Thymus (tissue), 11 donors: ENCODE measurements around the gene CCR5AS.
"Not testable (repeated sequence)": the region's sequence is repeated elsewhere in the genome, so short reads cannot be mapped to it uniquely, and the experiment has no call there.

Experiments
- DNase-seq, 9 donors: peaks; one replicate each; pipeline ENCODE4 v3.0.0-alpha.2; 2013; ENCODE audit warnings: low spot score in 9 of 9, low read depth in 6 of 9, missing footprints in 1 of 9
- H3K27ac ChIP-seq, 2 donors: one replicate each; pipeline ENCODE4 v1.5.1; 2013; ENCODE audit warnings: control low read depth in 1 of 2, low read depth in 1 of 2, low read length in 1 of 2, mild to moderate bottlenecking in 1 of 2, moderate library complexity in 1 of 2
- H3K27me3 ChIP-seq, 2 donors: one replicate each; pipeline ENCODE4 v1.5.1; 2013; ENCODE audit warnings: low read length in 1 of 2; ENCODE audit not compliant: control insufficient read depth in 2 of 2, insufficient read depth in 1 of 2
- H3K36me3 ChIP-seq, 2 donors: one replicate each; pipeline ENCODE4 v1.5.1; 2013; ENCODE audit warnings: low read length in 1 of 2, mild to moderate bottlenecking in 1 of 2, moderate library complexity in 1 of 2; ENCODE audit not compliant: control insufficient read depth in 2 of 2, insufficient read depth in 2 of 2
- H3K4me1 ChIP-seq, 2 donors: one replicate each; pipeline ENCODE4 v1.5.1; 2013; ENCODE audit warnings: low read length in 2 of 2; ENCODE audit not compliant: control insufficient read depth in 2 of 2, insufficient read depth in 2 of 2
- H3K4me3 ChIP-seq, 2 donors: one replicate each; pipeline ENCODE4 v1.5.1; 2013; ENCODE audit warnings: low read length in 2 of 2, control low read depth in 1 of 2, mild to moderate bottlenecking in 1 of 2
- H3K9me3 ChIP-seq, 2 donors: one replicate each; pipeline ENCODE4 v1.5.1; 2013; ENCODE audit warnings: low read length in 1 of 2, mild to moderate bottlenecking in 1 of 2; ENCODE audit not compliant: control insufficient read depth in 2 of 2, insufficient read depth in 1 of 2
- WGBS: extraction: QIAGEN DNeasy Blood & Tissue Kit; methylation state at CpG from one replicate; pipeline ENCODE4 v1.1.7; 2013; 5-methylcytosine and 5-hydroxymethylcytosine counted together
- donor health status: healthy.

The CCR5AS gene

DNA sequence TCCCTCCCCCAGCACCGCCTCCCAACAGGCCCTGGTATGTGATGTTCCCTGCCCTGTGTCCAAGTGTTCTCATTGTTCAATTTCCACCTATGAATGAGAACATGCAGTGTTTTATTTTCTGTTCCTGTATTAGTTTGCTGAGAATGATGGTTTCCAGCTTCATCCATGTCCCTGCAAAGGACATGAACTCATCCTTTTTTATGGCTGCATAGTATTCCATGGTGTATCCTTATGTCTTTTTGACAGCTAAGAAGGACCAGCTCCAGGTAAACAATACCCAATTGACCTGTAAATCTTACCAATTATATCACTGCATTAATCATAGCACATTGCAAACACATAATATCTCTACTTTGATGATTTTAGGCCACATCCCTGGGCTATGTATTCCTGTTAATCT is 24.0 kb upstream of the CCR5AS start:
- 96% methylated on average over 1 of the region's 1 CpG for WGBS
- H3K4me1 ChIP-seq = peaks cover 0 to 12% of the 10 kb centered on the region in 2 donors
- H3K9me3 ChIP-seq, DNase-seq, H3K27ac ChIP-seq, H3K4me3 ChIP-seq, H3K36me3 ChIP-seq, H3K27me3 ChIP-seq: not testable (repeated sequence)

DNA sequence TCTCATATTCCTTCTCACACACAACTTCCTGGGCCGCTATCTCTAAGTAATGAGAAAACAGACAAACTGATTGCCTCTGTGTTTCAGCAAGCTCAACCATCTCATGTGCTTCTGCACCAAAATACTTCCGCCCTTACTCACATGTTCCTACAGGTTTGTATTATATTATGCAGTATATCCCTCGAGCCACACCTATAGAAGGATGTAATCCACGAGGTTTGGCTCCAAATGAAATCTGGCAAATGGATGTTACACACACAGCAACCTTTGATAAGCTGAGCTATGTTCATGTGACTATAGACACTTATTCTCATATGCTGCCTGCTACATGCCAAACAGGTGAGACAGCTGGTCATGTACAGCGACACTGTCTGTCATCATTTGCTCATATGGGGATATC is 22.8 kb upstream of the CCR5AS start:
- no peak for DNase-seq
- H3K4me1 ChIP-seq = peaks cover 0 to 7% of the 10 kb centered on the region in 2 donors
- no peaks in the 10 kb centered on the region for H3K36me3 ChIP-seq
- WGBS = 98% methylated on average over 5 of the region's 5 CpGs
- no peak overlapping the region for H3K27ac ChIP-seq
- no peak overlapping the region for H3K4me3 ChIP-seq
- H3K9me3 ChIP-seq = peaks cover 0 to 6% of the 10 kb centered on the region in 2 donors
- H3K27me3 ChIP-seq = no peaks in the 10 kb centered on the region

DNA sequence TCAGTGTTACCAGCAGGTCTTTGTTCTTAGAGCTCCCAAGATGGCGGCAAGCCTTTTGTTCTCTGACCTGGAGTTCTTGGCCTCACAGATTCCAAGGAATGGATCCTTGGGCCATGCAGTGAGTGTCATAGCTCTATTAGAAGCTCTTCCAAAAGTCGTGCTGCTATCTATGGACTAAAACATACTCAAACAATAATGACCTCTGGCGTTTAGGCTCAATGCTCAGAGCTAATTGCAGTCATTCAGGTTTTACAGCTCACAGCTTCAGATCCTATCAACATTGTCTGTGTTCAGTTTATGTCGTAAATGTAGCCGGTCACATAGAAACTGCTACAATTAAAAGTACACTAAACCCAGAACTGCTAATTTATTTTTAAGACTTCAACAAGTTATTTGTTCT is 22.4 kb upstream of the CCR5AS start:
- H3K36me3 ChIP-seq = no peaks in the 10 kb centered on the region
- peaks cover 0 to 6% of the 10 kb centered on the region in 2 donors for H3K9me3 ChIP-seq
- 96% methylated on average over 5 of the region's 5 CpGs for WGBS
- H3K4me1 ChIP-seq = peaks cover 0 to 7% of the 10 kb centered on the region in 2 donors
- no peak overlapping the region for H3K27ac ChIP-seq
- H3K27me3 ChIP-seq = no peaks in the 10 kb centered on the region
- H3K4me3 ChIP-seq = no peak overlapping the region
- DNase-seq = no peak

DNA sequence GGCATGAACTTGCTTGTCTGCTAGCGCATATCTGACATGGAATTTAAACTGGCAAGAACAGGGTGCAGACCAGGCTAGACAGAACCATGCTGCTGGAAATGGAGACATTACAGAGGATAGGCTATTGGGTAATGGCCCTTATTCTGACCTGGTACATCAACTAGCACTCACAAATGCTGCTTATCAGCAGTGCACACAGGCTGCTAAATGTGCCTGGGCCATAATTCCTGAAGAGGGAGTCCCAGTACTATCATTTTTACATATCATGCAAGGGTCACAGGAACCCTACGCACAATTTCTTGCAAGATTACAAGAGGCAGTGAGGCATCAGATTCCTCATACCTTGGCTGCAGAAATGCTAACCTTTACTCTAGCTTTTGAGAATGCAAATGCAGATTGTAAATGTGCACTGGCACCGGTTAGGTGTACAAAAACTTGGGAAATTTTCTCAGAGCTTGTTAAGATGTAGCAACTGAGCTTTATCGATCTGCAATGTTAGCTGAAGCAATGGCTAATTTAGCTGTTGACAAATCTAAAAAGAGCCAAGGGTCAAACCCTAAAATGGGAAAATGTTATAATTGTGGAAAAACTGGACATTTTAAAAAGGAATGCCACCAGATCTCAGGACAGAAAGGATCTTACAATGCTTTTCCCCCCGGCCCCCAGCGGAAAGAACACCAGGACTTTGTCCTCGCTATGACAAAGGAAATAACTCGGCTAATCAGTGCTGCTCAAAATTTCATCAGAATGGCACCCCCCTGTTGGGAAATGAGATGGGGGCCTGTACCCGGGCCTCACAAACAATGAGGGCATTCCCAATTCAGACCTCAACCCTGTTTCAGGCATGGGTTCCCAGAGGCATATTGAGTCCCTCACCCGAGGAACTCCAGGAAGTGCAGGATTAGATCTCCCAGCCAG is 21.3 kb upstream of the CCR5AS start:
- Histone ChIP-seq H3K27me3 (no peaks in the 10 kb centered on the region), H3K36me3 (no peaks in the 10 kb centered on the region), H3K4me3 (no peak overlapping the region), H3K4me1 (peaks cover 0 to 7% of the 10 kb centered on the region in 2 donors), H3K9me3 (peaks cover 0 to 4% of the 10 kb centered on the region in 2 donors), H3K27ac (no peak overlapping the region)
- DNase-seq = no peak
- 96% methylated on average over 10 of the region's 10 CpGs for WGBS

DNA sequence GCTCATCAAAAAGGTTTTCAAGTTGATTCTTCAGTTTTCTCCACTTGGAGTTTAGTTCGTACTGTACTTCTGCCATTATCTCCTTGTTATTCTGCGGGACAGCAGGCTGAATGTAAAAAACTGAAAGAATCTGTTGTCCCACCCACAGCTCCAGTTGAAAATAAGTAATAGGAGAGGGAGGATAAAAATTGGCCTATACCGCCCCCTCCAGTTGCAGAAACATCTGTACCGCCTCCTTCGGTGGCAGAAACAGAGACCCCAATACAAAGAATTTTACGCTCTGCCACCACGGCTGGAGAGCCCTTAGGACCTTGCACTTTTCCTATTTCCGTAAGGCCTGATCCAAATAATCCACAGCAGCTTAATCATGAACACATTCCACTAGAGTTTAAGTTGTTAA is 20.5 kb upstream of the CCR5AS start:
- DNase-seq, H3K36me3 ChIP-seq, H3K9me3 ChIP-seq, H3K27me3 ChIP-seq, H3K4me1 ChIP-seq, H3K4me3 ChIP-seq, H3K27ac ChIP-seq: not testable (repeated sequence)
- WGBS = 93% methylated on average over 8 of the region's 8 CpGs

DNA sequence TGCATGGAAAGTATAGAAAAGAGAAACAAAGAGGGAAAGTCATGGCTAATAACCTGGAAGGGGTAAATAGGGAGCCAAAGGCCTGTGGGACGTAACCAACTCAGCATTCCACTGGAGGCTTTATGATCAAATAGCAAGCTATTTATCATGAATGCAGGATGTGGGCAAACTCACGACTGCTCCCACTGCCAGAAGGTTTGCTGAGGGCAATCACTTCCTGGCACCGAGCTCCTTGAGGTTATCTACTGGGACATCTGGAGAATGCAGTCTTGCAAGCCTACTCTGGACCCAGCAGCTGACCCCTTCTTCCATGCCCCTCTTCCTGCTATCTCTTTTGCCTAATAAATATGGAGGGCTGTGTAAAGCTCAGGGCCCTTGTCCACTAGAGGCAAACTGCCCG is 19.6 kb upstream of the CCR5AS start:
- not testable (repeated sequence) for H3K4me3 ChIP-seq, H3K36me3 ChIP-seq, DNase-seq, H3K27me3 ChIP-seq, H3K27ac ChIP-seq, H3K9me3 ChIP-seq, H3K4me1 ChIP-seq
- WGBS = 33% methylated on average over 4 of the region's 4 CpGs

DNA sequence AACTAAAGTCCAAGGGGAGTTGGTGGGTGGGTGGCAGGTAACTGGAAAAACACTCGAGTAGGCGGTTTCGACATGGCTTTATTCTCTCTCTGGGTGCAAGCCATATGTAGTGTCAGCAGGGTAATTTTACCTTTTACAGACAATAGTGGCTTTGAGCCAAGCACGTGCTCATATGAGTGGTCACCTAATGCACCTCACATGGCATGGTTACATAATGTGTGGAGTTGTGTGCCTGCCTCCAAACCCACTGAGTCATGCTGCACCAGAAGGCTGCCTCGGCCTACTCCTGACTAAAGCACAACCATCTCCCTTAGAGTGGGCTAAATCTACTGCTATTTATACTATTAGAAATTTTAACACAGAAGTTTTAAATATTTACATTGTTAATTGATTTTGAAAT is 16.7 kb upstream of the CCR5AS start:
- DNase-seq = no peak
- Histone ChIP-seq H3K4me3 (no peak overlapping the region), H3K36me3 (no peaks in the 10 kb centered on the region), H3K27ac (no peak overlapping the region), H3K9me3 (no peaks in the 10 kb centered on the region), H3K27me3 (no peaks in the 10 kb centered on the region), H3K4me1 (peaks cover 0 to 7% of the 10 kb centered on the region in 2 donors)
- 89% methylated on average over 5 of the region's 5 CpGs for WGBS

DNA sequence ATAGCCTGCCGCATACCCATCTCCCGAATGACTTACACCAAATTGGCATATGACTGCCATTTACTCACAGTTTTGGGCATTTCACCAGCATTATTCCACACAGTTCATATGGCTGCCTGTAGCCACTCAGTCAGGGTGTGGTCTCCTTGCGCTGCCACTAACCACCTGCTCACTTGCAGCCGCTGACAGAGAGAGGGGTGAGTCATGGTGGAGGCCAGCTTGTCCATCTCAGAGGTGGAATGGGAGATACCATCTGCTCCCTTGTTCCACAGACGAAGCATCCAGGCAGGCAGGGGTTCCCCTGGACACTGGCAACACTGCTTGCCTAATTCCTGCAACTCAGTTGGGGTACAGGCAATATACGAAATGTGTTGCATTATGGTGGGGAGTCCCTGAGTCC is 15.8 kb upstream of the CCR5AS start:
- WGBS = 97% methylated on average over 6 of the region's 6 CpGs
- no peaks in the 10 kb centered on the region for H3K27me3 ChIP-seq
- H3K4me3 ChIP-seq = no peak overlapping the region
- peaks cover 0 to 7% of the 10 kb centered on the region in 2 donors for H3K4me1 ChIP-seq
- no peak for DNase-seq
- H3K36me3 ChIP-seq = no peaks in the 10 kb centered on the region
- H3K9me3 ChIP-seq = no peaks in the 10 kb centered on the region
- H3K27ac ChIP-seq = no peak overlapping the region

DNA sequence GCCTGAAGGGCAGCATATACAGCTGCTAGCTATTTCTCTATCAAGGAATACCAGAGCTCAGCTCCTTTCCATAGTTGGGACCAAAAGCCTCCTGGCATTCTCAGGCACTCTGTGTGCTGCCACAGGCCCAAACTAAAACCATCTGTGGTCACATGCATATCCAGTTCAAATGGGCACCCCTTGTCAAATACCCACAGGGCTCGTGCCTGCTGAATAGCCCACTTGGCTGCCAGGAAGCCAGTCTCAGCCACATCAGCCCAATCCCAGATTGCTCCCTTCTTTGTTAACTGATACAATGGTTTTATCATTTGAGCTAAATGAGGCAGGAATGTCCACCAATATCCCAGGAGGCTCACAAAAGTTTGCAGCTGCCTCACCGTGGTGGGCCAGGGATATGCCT is 14.1 kb upstream of the CCR5AS start:
- H3K9me3 ChIP-seq = no peaks in the 10 kb centered on the region
- no peak for DNase-seq
- H3K4me1 ChIP-seq = peaks cover 3 to 10% of the 10 kb centered on the region in 2 donors
- WGBS = 97% methylated on average over 2 of the region's 2 CpGs
- no peak overlapping the region for H3K27ac ChIP-seq
- H3K36me3 ChIP-seq = no peaks in the 10 kb centered on the region
- no peaks in the 10 kb centered on the region for H3K27me3 ChIP-seq
- no peak overlapping the region for H3K4me3 ChIP-seq
